GM18505 (cell line): ENCODE results near the gene ITPK1.

Experiments used
- ATAC-seq: cut with Tn5 transposase; IDR thresholded peaks from one replicate; pipeline ENCODE4 v1.9.1; 2021; ENCODE audit not compliant: unreplicated experiment
- POLR2A ChIP-seq: IDR thresholded peaks from 4 replicates; pipeline ENCODE4 v1.6.1; 2011; ENCODE audit warnings: borderline replicate concordance; ENCODE audit not compliant: insufficient read depth, insufficient read length; ENCODE audit errors: extremely low read depth

Gene ITPK1

GRCh38 chr14:92965281-92965680 lies 150.4 kb downstream of the ITPK1 start:
- TF ChIP-seq POLR2A = no peak
- no peak for ATAC-seq

GRCh38 chr14:92964124-92965109 lies 151.3 kb downstream of the ITPK1 start:
- TF ChIP-seq POLR2A = no peak
- ATAC-seq = no peak

GRCh38 chr14:92963301-92964123 lies 152.2 kb downstream of the ITPK1 start:
- no peak for TF ChIP-seq POLR2A
- no peak for ATAC-seq

- TF ChIP-seq POLR2A = no peak
- ATAC-seq = no peak
Observed at GRCh38 chr14:92962831-92963095, 153.0 kb downstream of the ITPK1 start.

- ATAC-seq = no peak
Observed at GRCh38 chr14:92962031-92962830, 153.5 kb downstream of the ITPK1 start.

GRCh38 chr14:92961567-92961855 lies 154.2 kb downstream of the ITPK1 start:
- TF ChIP-seq POLR2A = no peak
- no peak for ATAC-seq

More at GRCh38 chr14:92962031-92962830, 153.5 kb downstream of the ITPK1 start:
- no peak for TF ChIP-seq POLR2A

- ATAC-seq = no peak
- no peak for TF ChIP-seq POLR2A
Observed at GRCh38 chr14:92960706-92961566, 154.8 kb downstream of the ITPK1 start.

GRCh38 chr14:92959761-92960680 lies 155.7 kb downstream of the ITPK1 start:
- no peak for ATAC-seq
- no peak for TF ChIP-seq POLR2A

- TF ChIP-seq POLR2A = no peak
Observed at GRCh38 chr14:92959189-92959531, 156.6 kb downstream of the ITPK1 start.

GRCh38 chr14:92958373-92959188 lies 157.1 kb downstream of the ITPK1 start:
- no peak for ATAC-seq
- no peak for TF ChIP-seq POLR2A

More at GRCh38 chr14:92959189-92959531, 156.6 kb downstream of the ITPK1 start:
- no peak for ATAC-seq

GRCh38 chr14:92956961-92957360 lies 158.8 kb downstream of the ITPK1 start:
- no peak for ATAC-seq
- no peak for TF ChIP-seq POLR2A

GRCh38 chr14:92955381-92955780 lies 160.3 kb downstream of the ITPK1 start:
- no peak for TF ChIP-seq POLR2A
- no peak for ATAC-seq
